ENCODE measurements around the gene RFC4.
A peak's percentile ranks its signal among the peaks of the same experiment; 100 is the strongest.
"Not testable (repeated sequence)": the region's sequence is repeated elsewhere in the genome, so short reads cannot be mapped to it uniquely, and the experiment has no call there.

The RFC4 gene, protein sequence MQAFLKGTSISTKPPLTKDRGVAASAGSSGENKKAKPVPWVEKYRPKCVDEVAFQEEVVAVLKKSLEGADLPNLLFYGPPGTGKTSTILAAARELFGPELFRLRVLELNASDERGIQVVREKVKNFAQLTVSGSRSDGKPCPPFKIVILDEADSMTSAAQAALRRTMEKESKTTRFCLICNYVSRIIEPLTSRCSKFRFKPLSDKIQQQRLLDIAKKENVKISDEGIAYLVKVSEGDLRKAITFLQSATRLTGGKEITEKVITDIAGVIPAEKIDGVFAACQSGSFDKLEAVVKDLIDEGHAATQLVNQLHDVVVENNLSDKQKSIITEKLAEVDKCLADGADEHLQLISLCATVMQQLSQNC

GRCh38 chr3:186806089-186807055 is at the start of gene RFC4:
Gene RFC4 (minus strand): TSS chr3:186806482. CDS start chr3:186804713, 1,769 bp downstream.
- peak; percentile 75 for DNase-seq

- DNase-seq: no peak
Observed at GRCh38 chr3:186854954-186855353, 48.7 kb upstream of the RFC4 start.

DNA sequence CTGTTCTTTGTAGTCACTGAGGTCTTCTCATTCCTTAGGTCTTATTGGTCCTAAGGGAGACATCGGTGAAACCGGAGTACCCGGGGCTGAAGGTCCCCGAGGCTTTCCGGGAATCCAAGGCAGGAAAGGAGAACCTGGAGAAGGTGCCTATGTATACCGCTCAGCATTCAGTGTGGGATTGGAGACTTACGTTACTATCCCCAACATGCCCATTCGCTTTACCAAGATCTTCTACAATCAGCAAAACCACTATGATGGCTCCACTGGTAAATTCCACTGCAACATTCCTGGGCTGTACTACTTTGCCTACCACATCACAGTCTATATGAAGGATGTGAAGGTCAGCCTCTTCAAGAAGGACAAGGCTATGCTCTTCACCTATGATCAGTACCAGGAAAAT is 47.9 kb upstream of the RFC4 start:
- DNase-seq: no peak

DNA sequence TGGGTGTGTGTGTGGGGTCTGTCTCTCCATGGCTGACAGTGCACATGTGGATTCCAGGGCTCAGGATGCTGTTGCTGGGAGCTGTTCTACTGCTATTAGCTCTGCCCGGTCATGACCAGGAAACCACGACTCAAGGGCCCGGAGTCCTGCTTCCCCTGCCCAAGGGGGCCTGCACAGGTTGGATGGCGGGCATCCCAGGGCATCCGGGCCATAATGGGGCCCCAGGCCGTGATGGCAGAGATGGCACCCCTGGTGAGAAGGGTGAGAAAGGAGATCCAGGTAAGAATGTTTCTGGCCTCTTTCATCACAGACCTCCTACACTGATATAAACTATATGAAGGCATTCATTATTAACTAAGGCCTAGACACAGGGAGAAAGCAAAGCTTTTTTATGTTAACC is 46.7 kb upstream of the RFC4 start:
- no peak for DNase-seq

DNA sequence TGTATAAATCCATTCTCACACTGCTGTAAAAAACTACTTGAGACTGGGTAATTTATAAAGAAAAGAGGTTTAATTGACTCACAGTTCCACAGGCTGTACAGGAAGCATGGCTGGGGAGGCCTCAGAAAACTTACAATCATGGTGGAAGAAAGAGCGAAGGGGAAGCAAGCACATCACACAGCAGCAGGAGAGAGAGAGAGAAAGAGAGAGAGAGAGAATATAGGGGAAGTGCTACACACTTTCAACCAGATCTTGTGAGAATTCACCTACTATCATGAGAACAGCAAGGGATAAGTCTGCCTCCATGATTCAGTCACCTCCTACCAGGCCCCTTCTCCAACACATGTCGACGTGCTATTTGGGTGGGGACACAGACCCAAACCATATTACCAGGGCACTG is 45.6 kb upstream of the RFC4 start:
- DNase-seq: not testable (repeated sequence)

- DNase-seq: no peak
Observed at GRCh38 chr3:186849374-186849975, 43.2 kb upstream of the RFC4 start.

DNA sequence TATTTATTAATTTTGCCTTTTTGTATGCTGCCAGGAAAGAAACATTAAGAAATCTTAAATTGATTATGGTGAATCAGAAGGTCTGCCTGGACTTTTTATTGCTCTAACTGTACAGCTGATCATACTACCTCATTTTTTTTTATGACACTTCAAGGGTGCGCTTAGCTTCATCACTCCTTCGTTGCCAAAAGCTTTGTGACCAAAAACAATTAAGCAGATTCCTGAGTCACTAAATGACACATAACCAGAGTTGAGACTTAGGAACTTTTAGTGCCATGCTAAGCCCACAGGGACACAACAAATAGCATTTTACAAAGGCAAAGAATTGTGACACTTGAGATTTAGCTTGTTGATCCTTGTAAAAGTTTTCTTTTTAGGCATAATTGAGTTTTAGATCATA is 41.2 kb upstream of the RFC4 start:
- DNase-seq: no peak

DNA sequence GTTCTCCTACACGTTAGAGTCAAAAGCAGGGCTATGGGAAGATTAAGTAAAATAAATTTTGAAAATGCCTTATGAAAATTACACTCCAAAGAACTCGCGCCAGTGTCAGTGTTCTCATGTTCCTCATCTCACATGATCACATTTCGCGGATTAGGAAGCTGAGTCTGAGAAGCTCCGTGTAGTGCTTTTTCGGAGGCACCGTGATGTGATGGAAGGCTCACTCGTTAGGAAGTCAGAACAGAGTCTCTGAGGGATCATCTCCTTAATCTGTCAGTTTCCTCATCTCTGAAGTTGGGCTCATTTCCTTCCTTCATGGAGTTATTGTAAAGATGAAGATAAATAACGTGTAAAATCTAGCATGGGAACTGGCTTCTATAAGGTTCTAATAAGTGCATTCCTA is 39.5 kb upstream of the RFC4 start:
- no peak for DNase-seq

- DNase-seq: no peak
Observed at GRCh38 chr3:186844908-186845307, 38.6 kb upstream of the RFC4 start.

- no peak for DNase-seq
Observed at GRCh38 chr3:186843039-186843432, 36.8 kb upstream of the RFC4 start.

DNA sequence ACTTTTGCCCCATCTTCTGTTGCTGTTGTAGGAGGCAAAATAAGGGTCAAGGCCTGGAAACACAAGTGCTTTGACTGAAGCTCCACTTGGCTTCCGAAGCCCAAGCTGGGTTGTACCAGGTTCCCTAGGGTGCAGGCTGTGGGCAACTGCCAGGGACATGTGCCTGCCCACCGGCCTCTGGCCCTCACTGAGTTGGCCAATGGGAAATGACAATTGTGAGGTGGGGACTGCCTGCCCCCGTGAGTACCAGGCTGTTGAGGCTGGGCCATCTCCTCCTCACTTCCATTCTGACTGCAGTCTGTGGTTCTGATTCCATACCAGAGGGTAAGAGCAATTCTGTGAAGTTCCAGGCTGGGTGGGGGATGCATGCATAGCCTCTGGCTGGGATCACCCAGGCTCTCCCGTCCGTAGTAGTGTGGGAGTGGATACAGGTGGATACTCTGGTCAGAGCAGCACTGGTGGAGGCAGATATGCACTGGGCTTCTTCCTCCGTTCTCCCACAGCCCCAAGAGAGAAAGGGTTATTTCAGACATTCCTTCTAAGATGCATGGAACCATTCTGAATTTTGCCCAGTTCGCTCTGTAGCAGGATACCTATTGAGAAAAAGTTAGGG is 36.2 kb upstream of the RFC4 start, which contains the start of gene ADIPOQ:
TSS of gene ADIPOQ (plus strand) at position 285 of the 613 bp plus-strand sequence. CDS start 10,349 bp downstream, outside the sequence.
- no peak for DNase-seq

DNA sequence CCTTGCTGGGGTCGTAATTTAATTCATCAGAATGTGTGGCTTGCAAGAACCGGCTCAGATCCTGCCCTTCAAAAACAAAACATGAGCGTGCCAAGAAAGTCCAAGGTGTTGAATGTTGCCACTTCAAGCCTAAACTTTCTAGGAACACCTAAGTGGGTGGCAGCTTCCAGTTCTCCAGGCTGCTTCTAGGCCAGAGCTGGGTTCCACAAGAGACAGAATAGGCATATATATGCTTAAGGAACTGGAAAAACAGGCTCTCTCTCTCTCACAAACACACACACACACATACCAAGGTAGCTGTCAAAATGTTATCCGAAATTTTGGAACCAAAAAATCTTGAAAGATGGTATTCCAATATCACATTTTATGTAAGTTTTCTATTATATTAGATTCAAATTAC is 35.3 kb upstream of the RFC4 start:
- no peak for DNase-seq

GRCh38 chr3:186839874-186840641 is 33.8 kb upstream of the RFC4 start:
- no peak for DNase-seq

DNA sequence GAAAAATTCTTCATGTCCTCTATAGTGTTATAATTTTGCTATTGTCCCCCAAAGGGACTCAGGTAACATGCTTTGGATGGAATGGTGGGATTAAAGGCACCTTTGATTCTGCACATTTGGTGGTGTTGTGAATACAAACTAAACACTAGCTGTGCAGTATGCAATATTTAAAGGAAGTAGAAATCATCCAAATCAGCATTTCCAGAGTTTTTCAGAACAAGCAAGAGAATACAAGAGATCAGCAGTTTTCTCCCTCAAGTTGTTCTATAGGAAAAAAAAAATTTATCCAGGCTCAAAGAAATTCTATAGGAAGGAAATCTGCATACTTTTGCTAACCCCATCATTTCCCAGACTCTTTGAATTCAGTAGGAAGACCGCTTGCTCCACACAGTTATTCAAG is 26.0 kb upstream of the RFC4 start:
- DNase-seq: no peak

DNA sequence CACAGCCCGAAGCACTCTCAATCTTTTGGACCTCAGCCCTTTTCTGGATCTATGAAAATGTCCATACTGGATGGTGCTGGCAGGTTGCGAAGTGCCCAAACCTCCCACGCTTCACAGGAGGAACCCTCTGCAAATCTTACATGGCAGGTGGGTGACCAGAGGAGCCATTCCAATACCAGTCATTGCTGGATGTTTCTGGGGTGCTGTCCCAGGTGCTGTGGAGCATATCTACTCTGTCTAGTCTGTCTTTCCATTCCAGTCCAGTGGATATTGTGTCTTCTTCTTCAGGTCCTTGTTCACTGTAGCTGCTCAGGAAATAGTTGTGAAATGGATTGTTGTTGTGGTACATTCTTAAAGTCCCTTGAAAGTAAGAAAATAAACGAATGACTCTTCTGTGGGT is 25.5 kb upstream of the RFC4 start:
- no peak for DNase-seq

DNA sequence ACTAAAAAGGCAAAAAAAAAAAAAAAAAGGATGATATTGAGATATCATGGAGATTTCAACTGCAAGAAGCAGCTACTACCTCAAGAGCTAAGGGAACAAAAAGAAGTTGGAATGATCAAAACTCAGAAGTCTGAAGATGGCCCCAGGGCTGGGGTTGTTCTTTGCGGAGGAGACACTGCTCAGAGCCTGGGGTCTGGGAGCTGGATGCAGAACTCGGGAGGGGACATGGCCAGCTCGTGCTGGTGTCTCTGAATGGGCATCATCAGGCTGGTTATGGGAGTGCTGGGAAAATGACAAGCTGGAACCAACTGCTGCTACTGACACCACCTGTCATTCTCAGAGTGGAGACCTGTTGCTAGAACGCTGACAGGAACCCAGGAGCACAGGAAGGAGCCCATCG is 22.1 kb upstream of the RFC4 start:
- no peak for DNase-seq

- DNase-seq: peak; percentile 86
Observed at GRCh38 chr3:186826976-186827857, 20.9 kb upstream of the RFC4 start.

- no peak for DNase-seq
Observed at GRCh38 chr3:186826410-186826975, 20.2 kb upstream of the RFC4 start.

DNA sequence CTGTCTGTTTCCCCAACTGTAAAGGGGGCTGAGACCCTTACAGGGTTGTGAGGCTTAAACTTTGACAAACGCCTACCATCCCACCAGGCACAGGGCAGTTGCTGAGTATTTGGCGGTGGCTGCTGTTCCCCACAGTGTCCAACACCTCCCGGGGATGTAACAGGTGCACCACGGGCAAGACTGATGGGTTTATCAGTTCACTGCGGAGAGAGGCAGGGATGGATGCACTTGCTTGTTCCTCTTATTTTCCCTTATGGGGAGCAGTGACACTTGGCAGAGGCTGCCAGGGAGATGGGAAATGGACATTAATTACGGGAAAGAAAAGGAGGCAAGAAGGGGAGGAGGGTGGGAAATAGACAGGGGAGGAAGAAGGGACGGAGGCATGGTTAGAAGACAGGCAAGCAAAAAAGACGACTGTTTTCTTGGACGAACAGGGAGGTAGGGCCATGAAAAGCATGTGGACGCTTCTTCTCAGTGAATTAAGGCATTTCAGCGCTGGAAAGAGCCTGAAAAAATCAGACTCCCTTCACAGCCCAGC is 19.7 kb upstream of the RFC4 start:
- no peak for DNase-seq

DNA sequence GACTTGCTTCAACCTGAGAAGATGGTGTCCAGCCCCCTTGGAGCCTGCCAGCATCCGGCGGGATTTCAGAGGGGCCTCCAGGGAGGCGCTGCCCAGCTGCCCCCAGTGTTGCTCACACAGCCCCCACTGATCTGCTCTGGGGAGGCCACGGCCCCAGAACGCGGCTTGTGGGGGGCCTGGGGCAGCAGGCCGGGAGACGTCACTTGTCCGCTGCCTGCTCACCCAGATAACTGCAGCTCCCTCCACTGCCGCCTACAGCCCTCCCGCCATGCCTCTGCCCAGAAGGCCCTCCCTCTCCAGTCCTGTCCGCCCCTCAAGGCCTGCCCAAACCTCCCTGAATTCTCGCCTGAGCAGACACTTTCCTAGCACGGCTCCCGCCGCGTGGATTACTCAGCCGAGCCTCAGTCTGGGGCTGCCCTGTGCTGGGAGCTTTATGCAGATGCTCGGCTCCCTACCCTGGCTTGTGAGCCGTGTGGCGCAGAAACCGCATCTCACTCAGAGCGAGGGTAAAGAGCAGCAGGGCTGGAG is 19.1 kb upstream of the RFC4 start:
- no peak for DNase-seq

Data from KG1 (cell line).